ENCODE measurements around the gene ALMS1.
A peak's percentile ranks its signal among the peaks of the same experiment; 100 is the strongest.

The ALMS1 gene

DNA sequence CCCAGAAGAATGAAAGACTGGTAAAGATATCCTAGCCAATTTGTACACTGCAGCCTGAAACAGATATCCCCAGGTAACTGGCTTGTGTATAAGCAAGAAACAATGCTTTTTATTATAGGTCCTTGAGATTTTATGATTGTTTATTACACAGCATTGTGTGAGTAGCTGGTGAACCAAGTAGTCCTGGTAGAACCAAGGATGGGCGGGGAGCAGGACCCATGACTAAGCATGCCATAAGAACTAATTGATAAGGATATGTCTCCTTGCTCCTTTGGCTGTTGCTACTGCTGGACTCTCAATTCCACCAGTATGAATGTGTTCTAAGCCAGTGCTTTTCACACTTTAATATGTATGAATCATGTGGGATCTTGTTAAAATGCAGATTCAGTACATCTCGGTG, 12.3 kb upstream of the ALMS1 start:
- Histone ChIP-seq H3K36me3 (no peaks in the 10 kb centered on the region), H3K4me1 (no peaks in the 10 kb centered on the region), H3K27me3 (no peaks in the 10 kb centered on the region), H3K9me3 (no peaks in the 10 kb centered on the region), H3K4me3 (ENCODE audit: low read depth, low read length) (no peak overlapping the region)
- DNase-seq = no peak
- TF ChIP-seq, protein P1, sequence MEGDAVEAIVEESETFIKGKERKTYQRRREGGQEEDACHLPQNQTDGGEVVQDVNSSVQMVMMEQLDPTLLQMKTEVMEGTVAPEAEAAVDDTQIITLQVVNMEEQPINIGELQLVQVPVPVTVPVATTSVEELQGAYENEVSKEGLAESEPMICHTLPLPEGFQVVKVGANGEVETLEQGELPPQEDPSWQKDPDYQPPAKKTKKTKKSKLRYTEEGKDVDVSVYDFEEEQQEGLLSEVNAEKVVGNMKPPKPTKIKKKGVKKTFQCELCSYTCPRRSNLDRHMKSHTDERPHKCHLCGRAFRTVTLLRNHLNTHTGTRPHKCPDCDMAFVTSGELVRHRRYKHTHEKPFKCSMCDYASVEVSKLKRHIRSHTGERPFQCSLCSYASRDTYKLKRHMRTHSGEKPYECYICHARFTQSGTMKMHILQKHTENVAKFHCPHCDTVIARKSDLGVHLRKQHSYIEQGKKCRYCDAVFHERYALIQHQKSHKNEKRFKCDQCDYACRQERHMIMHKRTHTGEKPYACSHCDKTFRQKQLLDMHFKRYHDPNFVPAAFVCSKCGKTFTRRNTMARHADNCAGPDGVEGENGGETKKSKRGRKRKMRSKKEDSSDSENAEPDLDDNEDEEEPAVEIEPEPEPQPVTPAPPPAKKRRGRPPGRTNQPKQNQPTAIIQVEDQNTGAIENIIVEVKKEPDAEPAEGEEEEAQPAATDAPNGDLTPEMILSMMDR (IDR thresholded peaks at IDR 0.05; ENCODE audit: low read depth, low read length) = no peak

DNA sequence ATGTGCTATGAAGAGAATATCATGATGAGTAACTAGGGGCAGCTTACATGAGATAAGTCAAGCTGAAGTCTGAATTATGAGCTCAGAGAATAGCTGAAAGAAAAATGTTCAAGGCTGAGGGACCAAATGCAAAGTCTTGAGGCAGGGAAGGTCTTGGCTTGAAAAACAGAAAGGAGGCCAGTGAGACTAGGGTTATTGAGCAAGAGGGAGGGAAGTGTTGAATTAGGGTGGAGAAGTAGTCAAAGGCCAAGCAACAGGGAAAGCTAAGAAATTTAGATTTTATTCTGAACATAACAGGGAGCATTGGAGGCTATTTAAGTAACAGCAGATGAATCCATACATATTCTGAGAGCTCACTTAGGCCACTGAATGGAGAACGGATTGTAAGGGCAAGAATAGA, 11.4 kb upstream of the ALMS1 start:
- DNase-seq = no peak
- Histone ChIP-seq H3K4me1 (no peaks in the 10 kb centered on the region), H3K4me3 (ENCODE audit: low read depth, low read length) (no peak overlapping the region), H3K36me3 (no peaks in the 10 kb centered on the region), H3K9me3 (no peaks in the 10 kb centered on the region), H3K27me3 (no peaks in the 10 kb centered on the region)
- TF ChIP-seq, protein P1 (IDR thresholded peaks at IDR 0.05; ENCODE audit: low read depth, low read length) = no peak

DNA sequence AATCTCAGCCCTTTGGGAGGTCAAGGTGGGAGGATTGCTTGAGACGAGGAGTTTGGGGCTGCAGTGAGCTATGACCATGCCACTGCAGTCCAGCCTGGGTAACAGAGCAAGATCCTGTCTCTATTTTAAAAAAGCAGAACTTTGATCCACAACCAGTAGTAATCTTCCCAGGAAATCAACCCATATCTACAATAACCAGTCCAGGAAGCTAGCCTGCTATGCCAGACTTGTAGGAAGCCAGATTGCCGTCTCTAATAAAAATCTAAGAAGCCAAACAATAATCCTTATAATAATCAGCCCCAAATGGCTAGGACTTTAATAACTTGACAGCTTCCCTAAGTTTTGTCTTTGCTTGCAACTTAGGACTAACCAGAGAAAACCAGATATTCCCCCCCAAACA, 9.0 kb upstream of the ALMS1 start:
- no peak for DNase-seq
- Histone ChIP-seq H3K4me1 (no peaks in the 10 kb centered on the region), H3K4me3 (ENCODE audit: low read depth, low read length) (no peak overlapping the region), H3K27me3 (no peaks in the 10 kb centered on the region), H3K36me3 (no peaks in the 10 kb centered on the region), H3K9me3 (no peaks in the 10 kb centered on the region)
- TF ChIP-seq, protein P1 (IDR thresholded peaks at IDR 0.05; ENCODE audit: low read depth, low read length) = no peak

DNA sequence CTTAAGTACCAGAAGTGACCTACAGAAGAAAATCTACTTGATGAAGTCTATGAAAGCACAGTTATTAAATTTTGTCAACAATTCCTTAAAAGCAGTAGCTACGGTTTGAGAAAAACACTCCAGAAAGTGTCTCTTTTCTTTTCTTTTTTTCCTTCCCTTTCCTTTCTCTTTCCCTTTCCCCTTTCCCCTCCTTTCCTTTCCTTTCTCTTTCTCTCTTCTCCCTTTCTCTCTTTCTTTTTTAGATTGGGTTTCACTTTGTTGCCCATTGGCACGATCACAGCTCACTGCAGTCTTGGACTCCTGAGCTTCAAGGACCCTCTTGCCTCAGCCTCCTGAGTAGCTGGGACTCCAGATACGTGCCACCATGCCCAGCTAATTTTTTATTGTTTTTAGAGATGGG, 2.6 kb upstream of the ALMS1 start:
- Histone ChIP-seq H3K36me3 (no peaks in the 10 kb centered on the region), H3K4me1 (no peaks in the 10 kb centered on the region), H3K4me3 (ENCODE audit: low read depth, low read length) (no peak overlapping the region), H3K27me3 (no peaks in the 10 kb centered on the region), H3K9me3 (no peaks in the 10 kb centered on the region)
- no peak for DNase-seq
- TF ChIP-seq, protein P1 (IDR thresholded peaks at IDR 0.05; ENCODE audit: low read depth, low read length) = no peak

DNA sequence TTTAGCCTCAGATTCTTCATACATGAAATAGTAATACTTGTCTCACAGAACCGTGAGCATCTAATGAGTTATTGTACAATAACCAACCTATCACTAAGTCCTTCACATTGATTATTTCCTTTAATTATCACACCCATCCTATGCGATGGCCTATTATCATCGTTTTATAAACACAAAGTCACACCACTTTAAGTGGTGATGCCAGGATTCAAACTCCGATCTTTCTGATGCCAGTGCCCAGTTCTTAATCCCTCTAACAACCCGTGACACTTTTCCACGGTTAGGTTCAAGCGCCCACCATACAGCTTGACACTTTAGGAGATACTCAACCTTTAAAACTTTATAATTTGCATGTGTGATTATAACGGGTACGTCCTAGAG, 523 bp upstream of the ALMS1 start:
- peak overlapping the region; percentile 81 for H3K4me3 ChIP-seq (ENCODE audit: low read depth, low read length)
- no peaks in the 10 kb centered on the region for H3K4me1 ChIP-seq
- no peak for DNase-seq
- no peaks in the 10 kb centered on the region for H3K27me3 ChIP-seq
- H3K9me3 ChIP-seq = no peaks in the 10 kb centered on the region
- H3K36me3 ChIP-seq = no peaks in the 10 kb centered on the region
- TF ChIP-seq, protein P1 (IDR thresholded peaks at IDR 0.05; ENCODE audit: low read depth, low read length) = no peak

DNA sequence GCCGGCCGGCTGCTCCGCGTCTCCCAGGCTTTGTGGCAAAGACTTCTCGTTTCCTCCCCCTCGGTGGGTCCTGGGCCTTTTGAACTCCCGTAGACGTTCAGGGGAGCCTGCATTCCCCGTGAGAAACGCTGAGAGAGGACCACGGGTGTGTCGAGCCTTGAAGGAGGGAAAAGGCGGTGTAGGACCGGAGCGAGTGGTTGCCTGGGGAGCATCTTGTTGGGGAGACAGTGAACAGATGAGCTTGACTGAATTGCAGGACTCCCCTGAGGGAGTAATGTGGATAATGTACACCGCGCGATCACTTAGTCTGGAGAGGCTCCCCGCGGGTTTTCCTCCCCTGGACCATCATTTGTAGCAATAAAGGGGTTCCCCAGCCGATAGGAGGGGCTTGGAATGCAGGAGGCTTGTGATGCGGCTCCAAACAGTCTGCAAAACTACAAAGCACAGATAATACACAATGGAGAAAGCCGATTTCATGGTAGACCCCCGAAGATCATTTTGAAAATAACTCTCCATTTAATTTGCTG, 769 bp downstream of the ALMS1 start:
- Histone ChIP-seq H3K4me1 (no peaks in the 10 kb centered on the region), H3K36me3 (no peaks in the 10 kb centered on the region), H3K27me3 (no peaks in the 10 kb centered on the region), H3K9me3 (no peaks in the 10 kb centered on the region), H3K4me3 (ENCODE audit: low read depth, low read length) (peak overlapping the region; percentile 81)
- no peak for DNase-seq
- TF ChIP-seq, protein P1 (IDR thresholded peaks at IDR 0.05; ENCODE audit: low read depth, low read length) = no peak

All from BE2C (cell line).